Subcutaneous adipose tissue (tissue), 4 donors: ENCODE measurements around the gene GNAT1. TPM values are rescaled to one million over a fixed set of nuclear protein-coding genes. Genes with fewer than 3 reads are reported as not detected.

Experiments used
- CTCF ChIP-seq: fragments of 450-650 bp; IDR thresholded peaks from one replicate; pipeline ENCODE4 v1.5.1; 2016; ENCODE audit warnings: low read depth, mild to moderate bottlenecking, control low read depth, antibody characterized with exemption, moderate library complexity
- total RNA-seq, 4 donors: library from RNA; depleted of rRNA; stranded (reverse); fragments of >200 nt; gene quantifications; one replicate each; pipeline ENCODE4 v1.1.0, GENCODE V29; 2016

GNAT1 gene
- total RNA-seq, 4 donors from 2014 or later = not detected

GRCh38 chr3:50241713-50242380, 50.4 kb downstream of the GNAT1 start:
- no peak for TF ChIP-seq CTCF

GRCh38 chr3:50242381-50242770, 51.0 kb downstream of the GNAT1 start:
- no peak for TF ChIP-seq CTCF

DNA sequence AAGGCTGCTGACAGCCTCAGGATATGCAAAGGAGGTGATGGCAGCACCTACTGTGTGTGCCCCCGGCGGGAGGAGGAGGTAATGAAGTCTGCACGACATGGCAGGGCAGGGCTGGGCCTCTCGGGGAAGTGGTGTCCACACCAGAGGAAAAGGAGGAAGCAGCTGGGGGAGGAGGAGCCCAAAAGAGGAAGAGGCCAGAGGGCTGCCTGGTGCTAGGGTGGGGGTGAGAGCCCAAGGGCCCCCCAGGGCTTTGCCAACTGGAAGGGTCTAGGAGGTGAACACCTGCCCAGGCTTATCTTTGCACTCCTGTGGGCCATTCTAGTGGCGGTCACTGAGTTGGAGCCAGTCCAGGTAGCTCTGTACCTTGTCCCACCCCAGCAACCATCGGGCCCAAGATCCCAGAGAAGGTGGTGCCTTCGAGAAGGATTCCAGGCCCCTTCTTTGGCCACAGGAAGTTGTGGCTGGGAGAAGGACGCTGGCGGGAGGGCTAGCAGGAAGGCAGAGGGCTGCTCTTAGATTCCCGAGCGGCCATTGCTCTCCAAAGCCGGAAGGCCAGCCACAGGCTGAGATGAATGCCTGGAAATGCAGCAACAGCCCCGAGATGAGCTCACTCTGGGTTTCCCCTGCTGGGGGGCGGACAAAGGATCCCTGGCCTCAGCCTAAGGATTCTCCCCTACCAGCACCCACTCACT, 51.6 kb downstream of the GNAT1 start:
- no peak for TF ChIP-seq CTCF

DNA sequence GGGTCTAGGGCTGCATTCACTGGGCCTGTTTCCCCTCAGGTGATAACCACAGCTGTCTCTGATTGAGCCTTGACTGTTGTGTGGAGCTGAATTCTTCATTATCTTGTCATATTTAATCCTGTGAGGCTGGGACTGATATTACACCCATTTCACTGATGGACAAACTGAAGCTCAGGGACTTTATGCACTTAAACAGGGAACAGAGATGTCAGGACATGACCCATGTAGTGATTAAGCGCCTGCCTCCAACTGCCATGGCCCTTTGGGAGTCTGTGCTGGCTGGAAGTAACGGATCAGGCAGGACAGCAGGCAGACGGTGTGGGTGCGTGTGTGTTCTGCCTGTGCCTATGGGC, 52.1 kb downstream of the GNAT1 start:
- TF ChIP-seq CTCF = no peak

DNA sequence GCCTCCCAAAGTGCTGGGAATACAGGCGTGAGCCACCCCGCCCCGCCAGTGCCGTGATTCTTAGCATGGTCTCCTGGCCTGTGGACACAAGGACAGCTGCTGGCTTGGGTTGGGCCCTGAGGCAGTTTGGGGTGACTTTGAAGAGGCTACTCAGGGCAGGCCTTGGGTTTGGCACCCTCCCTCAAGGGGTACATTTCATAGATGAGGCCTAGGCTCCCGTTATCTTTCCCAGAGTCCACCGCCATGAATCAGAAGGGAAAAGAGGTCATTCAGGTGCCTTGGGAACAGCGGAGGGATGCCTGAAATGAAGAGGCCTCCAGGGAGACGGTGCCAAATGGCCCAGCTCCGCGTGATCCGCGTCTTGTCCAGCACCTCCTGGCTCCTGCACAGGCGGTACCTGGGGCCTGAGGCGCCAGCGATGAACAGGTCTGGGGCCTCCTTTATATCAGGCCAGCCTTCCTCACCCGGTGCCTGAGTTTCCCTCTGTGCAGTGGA, 53.9 kb downstream of the GNAT1 start:
- no peak for TF ChIP-seq CTCF

GRCh38 chr3:50245831-50246516, 54.6 kb downstream of the GNAT1 start:
- no peak for TF ChIP-seq CTCF

GRCh38 chr3:50246517-50246954, 55.1 kb downstream of the GNAT1 start:
- TF ChIP-seq CTCF = no peak
